ENCODE measurements around the gene HYAL1.

DNA sequence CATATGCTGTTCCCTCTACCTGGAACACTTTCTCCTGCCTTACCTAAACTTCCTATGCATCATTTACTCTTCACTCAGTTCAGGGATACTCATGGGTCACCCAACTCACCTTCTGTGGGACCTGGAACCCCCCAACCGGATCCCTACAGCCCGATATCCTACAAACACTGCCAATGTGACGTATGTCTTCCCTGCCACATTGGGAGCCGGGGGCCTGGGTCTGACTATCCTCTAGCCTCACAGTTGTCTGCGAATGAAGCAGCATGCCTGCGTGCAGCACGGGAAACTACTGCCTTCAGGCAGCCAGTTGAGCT lies 46.8 kb upstream of the HYAL1 start:
- TF ChIP-seq, protein P1, sequence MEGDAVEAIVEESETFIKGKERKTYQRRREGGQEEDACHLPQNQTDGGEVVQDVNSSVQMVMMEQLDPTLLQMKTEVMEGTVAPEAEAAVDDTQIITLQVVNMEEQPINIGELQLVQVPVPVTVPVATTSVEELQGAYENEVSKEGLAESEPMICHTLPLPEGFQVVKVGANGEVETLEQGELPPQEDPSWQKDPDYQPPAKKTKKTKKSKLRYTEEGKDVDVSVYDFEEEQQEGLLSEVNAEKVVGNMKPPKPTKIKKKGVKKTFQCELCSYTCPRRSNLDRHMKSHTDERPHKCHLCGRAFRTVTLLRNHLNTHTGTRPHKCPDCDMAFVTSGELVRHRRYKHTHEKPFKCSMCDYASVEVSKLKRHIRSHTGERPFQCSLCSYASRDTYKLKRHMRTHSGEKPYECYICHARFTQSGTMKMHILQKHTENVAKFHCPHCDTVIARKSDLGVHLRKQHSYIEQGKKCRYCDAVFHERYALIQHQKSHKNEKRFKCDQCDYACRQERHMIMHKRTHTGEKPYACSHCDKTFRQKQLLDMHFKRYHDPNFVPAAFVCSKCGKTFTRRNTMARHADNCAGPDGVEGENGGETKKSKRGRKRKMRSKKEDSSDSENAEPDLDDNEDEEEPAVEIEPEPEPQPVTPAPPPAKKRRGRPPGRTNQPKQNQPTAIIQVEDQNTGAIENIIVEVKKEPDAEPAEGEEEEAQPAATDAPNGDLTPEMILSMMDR (IDR thresholded peaks at IDR 0.05) = no peak
- no peak for TF ChIP-seq POLR2A (IDR thresholded peaks at IDR 0.05)

All from esophagus squamous epithelium (tissue), 4 donors.